HG03432 (cell line): ENCODE data around the gene ATXN7.

ENCODE experiments used
- ATAC-seq: cut with Tn5 transposase; IDR thresholded peaks from one replicate; pipeline ENCODE4 v1.9.1; 2021; ENCODE audit warnings: mild to moderate bottlenecking, moderate library complexity; ENCODE audit not compliant: unreplicated experiment

ATXN7 gene

DNA sequence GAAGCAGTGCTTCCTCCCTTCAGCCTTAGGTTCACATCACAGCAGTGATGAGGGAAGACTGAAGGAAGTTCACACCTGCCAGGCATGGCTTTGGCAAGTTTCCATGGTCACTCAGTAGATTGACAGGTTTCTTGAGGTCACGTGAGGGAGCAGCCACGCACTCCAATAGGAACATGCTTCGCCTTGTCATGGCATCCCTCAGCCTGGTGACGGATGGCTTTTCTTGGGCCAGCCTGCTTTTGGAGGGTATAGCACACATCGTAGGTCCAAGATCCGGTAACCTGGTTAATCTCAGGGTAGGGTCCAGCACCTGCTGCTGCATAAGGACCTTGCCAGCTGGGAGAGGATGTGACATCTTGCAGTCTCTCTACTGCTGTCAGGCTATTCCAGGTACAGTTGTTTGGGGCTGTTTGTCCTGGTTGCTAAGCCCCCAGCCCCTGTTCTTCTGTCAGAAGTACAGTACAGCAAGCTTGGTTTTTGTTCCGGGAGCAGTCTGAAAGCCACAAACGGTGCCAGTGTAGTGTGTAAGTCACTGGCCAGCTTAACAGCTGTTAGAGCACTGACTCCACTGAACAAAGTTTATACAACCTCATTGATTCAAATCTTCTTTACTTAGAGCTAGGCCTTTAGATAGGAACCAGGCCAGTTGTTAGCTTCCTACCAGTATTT is 117.3 kb downstream of the ATXN7 start:
- no peak for ATAC-seq

DNA sequence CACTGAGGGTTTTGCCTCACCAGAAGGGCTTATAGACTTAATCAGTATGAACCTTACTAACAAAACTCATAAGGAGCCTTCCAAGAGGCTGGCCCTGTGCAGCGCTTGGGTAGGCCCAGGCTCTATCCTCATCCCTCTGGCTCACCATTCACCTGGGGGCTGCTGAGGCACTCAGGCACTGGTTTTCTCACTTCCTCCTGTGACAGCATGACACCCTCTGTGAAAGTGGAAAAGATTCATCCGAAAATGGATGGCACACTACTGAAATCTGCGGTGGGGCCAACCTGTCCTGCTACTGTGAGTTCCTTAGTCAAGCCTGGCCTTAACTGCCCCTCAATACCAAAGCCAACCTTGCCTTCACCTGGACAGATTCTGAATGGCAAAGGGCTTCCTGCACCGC is 118.3 kb downstream of the ATXN7 start:
- no peak for ATAC-seq

DNA sequence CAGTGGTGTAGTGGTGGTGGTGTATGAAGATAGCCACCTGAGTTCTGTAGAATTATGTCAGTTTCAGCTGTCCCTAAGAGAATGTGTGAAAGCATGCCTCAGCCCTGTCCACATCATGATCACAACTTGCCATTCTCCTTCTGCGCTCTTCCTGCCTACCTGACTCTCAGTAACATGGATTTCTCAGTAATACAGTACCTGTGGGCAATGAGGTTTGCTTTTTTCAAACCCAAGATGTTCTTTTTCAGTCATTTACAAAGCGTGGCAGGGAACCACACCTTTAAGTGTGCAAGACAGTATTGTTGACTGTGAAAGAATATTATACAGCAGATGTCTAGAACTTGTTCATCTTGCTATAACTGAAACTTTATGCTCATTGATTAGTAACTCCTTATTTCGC is 120.7 kb downstream of the ATXN7 start:
- ATAC-seq = no peak

DNA sequence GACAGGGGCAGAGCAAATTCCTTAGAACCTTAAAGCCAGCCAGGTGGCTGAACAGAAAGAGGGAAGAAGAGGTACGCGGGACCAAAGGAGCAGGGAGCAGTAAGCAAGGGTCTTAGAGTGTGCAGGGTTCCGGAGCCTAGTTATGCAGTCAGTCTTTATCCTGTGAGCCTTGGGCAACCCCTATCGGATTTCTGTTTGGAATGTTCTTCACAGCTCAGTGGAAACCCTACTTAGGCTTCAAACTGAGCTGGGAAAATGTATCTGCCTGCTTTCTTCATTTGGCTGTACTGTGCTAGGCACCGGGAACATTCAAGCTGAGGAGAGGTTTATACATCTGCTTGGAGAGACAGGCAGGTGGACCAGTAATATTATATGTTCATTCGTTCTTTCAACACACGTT is 122.5 kb downstream of the ATXN7 start:
- ATAC-seq = no peak

GRCh38 chr3:63986831-63987230 is 123.2 kb downstream of the ATXN7 start:
- no peak for ATAC-seq

- no peak for ATAC-seq
These were observed 125.3 kb downstream of the ATXN7 start for GRCh38 chr3:63988943-63989342.

DNA sequence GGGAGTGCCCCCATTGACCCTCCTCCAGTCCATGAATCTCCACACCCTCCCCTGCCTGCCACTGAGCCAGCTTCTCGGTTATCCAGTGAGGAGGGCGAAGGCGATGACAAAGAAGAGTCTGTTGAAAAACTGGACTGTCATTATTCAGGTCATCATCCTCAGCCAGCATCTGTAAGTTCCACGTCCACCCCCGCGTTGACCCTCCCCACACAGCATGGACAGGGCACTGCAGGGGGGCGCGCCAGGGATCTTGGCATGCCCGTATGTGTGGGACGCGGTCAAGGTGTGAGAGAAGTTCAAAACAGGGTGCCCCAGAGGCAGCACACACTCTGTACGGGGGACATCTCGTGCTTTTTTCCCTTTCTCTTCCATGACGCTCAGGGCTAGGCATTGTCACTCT is 126.5 kb downstream of the ATXN7 start:
- ATAC-seq = no peak

- ATAC-seq = no peak
These were observed 127.1 kb downstream of the ATXN7 start for GRCh38 chr3:63990733-63991132.

DNA sequence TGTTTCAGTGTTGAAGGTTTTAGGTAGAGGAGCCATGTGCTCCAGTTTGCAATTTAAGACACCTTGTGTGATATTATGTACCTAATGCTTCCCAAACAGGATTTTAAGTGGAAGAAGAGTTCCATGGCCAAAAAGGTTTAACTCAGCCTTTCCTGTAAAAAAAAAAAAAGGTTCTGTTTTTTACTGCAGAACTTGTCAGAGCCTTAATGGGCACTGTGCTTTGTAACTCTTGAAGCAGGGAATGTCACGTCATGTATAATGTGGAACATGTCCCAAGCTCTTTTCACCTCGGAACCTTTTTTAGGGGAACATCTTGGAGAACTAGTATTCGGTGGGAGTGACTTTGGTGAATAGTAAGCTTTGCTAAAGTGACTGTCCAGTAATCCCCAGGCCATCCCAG is 128.0 kb downstream of the ATXN7 start:
- no peak for ATAC-seq

DNA sequence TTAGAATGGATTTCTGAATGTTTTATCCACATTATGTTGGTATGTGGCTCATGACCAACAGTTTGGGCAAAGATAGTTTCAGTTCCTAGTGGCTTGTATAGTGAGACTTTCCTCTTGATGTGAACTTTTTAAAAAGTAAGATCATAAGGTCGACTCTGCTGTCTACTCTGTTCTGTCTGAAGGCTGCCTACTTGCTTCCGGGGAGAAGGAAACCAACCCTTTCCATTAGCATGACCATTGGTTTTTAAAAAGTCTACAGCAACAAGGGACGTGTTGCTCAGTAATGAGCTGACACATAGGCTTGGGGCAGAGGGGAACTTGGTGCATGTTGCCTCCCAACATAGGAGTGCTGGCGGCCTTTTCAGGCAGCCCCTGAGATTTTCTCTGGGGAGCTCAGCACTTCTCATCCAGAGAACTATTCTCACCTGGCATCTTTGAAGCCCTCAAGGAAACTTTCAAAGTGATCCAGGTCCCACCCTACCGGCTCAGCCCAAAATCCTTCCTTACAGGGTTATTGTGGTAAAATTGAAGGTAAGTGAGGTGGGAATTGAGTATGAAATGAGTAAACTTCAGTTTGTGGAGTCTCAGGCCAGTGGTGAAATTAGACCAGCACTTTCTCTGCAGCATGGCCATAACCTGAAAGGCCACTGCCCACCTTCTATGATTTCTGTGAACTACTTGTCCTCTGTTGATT is 129.0 kb downstream of the ATXN7 start:
- ATAC-seq = no peak

- ATAC-seq = peak; percentile 86
These were observed 130.0 kb downstream of the ATXN7 start for GRCh38 chr3:63993653-63994079.

DNA sequence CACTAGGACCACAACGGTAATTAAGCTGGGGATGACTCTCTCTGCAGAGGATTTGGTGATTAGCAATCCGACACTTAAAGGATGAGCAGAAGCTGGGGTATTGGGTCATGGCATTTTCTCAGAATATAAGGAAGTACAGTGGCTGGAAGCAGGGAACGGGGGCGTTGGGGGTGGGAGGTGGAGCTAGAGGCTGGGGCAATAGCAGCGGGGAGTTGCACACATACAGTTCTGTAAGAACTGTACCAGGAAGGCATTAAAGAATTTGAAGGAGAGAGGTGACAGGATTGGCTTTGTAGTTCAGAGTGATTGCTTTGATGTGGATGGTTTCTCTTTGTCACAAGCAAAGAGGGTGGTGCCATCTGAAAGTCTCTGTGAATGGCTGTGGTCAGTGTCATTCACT is 131.4 kb downstream of the ATXN7 start:
- ATAC-seq = no peak

DNA sequence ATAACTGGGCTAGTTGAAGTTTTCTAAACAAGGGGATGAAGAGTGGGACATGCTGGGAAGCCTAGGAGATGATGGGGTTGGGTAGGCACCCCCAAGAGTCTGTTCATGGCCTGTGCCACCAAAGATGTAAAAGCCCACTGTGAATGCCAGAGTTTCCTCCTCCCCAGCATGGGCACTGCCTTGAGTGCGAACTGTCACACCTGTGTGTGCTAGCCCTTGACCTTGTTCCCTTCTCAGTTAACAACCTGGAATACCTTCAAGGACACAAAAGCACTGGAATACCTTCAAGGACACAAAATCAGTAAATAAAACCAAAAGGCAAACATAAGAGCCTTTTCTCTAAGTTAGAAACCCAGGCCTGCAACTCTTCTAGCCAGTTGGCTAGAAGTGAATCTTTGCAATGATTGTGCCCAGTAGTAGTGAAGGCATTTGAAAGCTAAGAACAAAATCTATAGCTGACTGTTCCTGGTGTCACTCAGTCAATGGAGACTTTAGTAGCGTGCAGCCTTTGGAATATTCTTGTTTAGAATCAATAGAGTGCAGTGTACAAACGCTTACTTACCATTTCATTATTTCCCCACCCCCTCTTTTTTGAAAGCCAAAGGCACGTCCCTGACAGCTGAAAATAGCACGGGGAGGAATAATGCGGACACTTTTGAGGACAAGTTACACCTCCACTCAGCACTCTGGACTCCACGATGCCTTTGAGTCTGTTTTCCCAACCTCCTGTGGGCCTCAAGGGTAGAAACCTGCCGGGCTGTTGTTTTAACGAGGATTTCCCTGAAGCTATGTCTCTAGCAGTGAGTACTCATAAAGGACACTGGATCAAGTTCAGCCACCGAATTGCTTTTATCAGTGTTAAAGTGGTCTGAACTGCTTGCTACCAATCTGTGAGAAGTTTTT is 135.4 kb downstream of the ATXN7 start:
- ATAC-seq = no peak

GRCh38 chr3:64000453-64001055 is 136.9 kb downstream of the ATXN7 start:
- no peak for ATAC-seq

DNA sequence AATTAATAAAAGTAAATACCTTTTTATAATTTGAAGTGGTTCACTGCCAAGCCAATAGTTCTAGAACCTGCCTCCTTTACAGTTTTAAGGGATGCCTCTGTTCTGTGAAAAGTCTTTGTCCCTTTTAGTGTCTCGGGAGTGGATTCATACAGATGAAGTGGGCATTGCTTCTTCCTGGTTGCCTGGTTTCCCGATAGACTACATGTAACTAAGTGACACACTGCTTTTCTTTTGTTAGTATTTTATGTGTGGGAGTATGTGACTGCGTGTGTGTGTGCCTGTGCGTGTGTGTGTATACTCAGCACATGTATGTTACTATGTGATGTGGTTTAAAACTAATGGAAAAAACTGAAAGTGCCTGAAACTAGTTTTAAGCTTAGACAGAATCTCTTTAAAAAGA is 138.6 kb downstream of the ATXN7 start:
- ATAC-seq = no peak

GRCh38 chr3:64003589-64003988 is 139.9 kb downstream of the ATXN7 start:
- ATAC-seq = no peak

GRCh38 chr3:64008017-64008416 is 144.3 kb downstream of the ATXN7 start:
- no peak for ATAC-seq

- ATAC-seq = no peak
These were observed 145.1 kb downstream of the ATXN7 start for GRCh38 chr3:64008487-64009351.

DNA sequence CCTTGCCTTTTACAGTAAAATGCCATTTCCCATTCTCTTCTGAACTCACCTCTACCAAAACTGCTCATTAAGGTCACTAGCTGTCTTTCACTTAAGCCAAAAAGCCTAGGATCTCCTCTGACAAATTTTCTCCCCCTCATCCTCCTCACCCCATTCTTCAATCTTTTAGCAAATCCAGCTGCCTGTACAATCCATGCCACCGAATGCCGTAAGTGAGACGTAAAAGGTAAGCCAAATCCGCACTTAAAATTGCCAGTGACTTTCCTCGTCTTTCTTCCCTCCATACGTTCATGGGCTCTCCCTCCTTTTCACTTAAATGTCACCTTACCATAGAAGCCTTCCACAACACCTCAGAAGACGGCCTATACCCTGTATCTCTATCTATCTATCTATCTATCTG is 145.9 kb downstream of the ATXN7 start:
- ATAC-seq = no peak

- no peak for ATAC-seq
These were observed 146.5 kb downstream of the ATXN7 start for GRCh38 chr3:64010199-64010598.
